HG02852 (cell line): Measurements from ENCODE around the gene GBF1.

Experiments used
- ATAC-seq: cut with Tn5 transposase; IDR thresholded peaks from one replicate; pipeline ENCODE4 v1.9.1; 2021; ENCODE audit warnings: mild to moderate bottlenecking, moderate library complexity; ENCODE audit not compliant: unreplicated experiment

GBF1 gene

DNA sequence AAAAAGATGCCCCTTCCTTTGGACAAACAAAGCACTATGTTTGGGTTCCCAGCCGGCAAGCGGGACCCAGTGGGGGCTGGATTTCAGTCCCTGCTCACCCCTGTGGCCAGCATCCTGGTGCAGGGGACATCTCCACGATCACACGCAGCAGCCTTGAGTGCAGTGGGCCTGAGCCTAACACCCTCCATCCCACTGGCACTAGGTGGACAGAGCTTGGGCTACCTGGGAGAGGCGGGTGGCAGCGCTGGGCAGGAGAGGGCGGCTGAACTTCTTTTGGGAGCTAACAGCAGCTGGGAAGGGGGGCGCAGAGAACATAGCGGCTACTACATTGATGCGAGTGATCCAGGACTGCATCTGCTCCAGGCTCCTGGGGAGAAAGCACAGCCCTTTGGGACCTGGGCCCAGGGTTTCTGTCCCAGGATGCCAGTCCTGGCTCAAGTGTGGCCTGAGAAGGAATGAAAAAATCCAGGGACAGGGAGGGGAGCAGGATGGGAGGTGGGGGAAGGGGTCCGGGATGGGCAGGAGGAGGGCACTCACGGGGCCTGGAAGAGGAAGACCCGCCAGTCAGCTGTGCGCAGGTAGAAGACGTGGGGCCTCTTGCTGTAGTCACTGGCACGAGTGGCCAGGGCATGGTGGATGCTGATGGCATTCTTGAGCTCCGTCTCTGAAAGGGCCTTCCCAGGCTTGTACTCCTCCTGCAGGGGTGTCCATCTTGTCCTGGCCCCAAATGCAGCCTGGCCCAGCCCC is 159.2 kb downstream of the GBF1 start:
- ATAC-seq = no peak

DNA sequence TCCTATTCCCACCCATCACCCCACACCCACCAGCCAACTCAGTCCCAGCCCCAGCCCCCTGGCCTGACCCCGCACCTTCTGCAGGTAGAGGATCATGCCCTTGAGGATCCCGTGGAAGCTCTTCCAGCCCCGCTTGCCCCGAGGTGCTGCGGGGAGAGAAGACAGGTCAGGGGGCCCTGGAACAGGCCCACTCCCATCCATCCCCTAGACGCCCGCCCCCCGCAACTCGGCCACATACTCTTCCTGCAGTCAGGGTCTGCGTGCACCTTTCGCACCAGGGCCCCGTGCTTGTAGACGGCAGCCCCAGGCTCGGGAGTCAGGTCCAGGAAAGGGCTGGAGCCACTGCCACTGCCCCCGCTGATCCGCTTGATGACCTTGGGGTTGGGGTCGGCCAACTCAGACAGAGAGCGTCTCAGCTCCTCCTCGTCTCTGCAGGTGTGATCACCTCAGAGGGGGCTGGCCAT is 159.8 kb downstream of the GBF1 start:
- ATAC-seq = no peak

DNA sequence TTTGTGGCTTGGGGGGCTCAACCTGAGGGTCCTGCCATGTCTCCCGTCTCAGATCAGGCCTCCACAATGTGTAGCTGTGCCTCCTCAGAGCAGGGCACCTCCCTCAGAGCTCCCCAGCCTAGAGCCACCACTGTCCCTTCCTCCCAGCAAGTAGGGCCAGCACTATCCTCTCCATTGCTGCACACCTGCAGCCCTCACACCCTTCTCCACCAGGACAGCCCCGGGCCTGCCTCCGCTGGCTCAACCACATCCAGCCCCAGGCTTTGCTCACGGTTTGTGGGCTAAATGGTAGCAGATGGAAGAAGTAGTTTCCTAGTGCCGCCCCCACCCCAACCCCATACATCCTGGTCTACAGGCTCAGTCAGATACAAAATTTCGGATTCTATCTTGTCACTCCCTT is 160.3 kb downstream of the GBF1 start:
- no peak for ATAC-seq

DNA sequence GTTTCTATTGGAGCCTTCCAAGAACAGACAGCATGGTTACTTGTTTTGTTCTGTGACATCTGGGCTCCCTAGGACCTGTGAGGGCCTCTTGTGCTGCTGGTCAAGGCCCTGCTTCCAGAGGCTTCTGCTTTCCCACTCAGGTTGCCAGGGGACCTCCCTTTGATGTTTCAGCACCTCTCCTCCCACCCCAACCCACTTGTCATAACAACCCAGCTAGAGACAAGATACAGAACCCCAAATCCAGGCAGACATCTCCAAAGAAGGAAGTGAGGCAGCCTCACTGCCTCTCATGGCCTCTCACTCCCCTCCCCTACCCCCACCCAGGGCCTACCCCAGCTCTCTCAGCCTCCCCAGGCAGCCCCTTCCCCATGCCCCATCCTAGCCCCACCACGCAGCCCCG is 161.5 kb downstream of the GBF1 start:
- ATAC-seq = no peak

DNA sequence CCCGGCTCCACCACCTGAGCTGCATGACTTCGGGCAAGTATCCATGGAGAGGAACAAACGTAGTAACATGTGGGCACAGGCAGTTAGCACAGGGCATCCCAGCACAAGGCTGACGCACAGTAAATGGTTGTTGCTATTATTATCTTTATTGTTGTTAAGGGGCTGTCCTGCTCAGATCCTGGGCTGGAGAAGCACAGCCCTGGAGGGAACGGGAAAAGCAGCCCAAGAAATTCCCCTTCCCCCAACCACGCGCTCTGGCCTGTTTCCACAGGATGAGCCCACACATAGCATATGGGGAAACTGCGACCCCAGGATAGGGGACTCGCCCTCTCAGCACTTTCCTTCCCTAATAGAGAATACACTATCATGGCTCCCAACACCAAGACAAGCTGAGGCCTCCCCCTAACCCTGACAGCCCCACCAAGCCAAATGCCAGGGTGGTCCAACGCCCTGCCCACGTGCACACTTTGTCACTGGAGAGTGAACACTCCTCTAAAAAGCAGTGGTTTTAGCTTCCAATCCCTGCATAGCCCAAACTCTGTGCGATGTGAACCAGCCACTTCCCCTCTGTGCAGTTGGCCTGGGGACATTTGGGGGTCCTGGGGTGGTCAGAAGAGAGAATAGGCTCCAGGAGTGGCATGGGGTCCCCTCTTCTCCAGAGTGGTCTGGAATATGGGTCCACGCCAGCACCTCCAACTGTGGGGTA is 162.2 kb downstream of the GBF1 start:
- ATAC-seq = no peak

DNA sequence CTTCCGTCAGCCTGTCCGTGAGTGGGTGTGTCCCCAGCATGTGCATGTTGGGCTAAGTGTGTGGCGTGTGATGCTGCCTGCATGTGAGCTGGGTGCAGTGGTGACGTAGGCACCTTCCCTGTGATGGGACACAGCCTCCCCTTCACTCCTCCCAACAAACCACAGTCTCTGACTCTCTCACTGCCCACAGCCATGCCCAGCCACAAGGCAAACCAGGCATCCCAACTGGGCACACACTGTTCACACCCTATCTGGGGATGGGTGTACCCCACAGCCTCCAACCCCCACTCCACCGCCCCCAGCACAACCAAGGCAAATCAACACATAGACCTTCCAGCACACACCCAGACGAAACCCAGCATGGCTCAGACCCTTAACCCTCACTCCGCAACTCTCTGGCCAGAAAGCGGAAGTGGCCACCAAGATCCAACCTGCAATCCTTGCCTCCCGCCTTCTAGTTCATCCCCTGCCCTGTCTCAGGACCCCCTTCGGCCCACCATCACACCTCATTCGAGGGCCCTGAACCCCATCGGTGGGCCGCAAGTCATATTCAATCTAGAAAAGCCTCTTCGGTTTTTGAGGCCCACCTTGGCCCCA is 162.9 kb downstream of the GBF1 start:
- no peak for ATAC-seq

DNA sequence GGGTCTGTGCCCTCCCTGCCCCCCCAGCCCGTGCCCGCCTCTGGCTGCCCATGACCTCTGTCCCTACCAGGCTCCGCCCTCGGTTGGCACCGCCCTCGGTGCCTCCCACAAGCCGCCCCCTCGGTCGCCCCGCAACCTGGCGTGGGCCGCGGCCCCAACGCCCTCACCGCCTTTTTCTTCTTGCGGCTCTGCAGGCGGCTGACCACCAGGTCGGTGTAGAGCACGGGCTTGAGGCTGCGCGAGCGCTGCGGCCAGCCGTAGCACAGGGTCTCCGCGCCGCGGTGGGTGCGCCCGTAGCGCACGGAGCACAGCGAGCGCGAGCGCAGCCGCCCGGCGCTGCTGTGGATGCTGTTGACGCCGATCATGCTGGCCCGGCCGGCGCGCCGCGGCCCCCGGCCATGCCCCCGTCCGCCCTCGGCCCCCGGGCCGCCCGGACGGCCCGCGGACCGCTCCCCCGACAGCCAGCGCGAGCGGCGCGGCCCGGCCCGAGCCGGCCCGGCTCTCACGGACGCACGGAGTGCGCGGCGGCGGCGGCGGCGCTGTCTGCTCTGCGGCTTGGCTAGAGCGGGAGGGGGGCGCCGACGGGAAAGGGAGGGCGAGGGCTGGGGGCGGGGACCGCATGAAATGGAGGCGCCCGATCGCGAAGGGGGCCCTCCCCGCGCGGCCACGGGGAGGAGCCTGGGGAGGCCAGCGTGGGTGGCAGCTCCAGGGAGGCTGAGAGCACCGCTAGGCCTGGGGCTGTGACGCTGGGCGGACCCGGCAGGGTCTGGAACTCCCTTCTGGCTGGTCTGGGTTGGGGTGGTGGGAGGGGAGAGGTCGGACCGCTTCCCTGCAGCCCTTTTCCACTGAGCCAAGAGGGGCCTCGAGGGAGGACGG is 163.6 kb downstream of the GBF1 start:
- ATAC-seq = no peak

DNA sequence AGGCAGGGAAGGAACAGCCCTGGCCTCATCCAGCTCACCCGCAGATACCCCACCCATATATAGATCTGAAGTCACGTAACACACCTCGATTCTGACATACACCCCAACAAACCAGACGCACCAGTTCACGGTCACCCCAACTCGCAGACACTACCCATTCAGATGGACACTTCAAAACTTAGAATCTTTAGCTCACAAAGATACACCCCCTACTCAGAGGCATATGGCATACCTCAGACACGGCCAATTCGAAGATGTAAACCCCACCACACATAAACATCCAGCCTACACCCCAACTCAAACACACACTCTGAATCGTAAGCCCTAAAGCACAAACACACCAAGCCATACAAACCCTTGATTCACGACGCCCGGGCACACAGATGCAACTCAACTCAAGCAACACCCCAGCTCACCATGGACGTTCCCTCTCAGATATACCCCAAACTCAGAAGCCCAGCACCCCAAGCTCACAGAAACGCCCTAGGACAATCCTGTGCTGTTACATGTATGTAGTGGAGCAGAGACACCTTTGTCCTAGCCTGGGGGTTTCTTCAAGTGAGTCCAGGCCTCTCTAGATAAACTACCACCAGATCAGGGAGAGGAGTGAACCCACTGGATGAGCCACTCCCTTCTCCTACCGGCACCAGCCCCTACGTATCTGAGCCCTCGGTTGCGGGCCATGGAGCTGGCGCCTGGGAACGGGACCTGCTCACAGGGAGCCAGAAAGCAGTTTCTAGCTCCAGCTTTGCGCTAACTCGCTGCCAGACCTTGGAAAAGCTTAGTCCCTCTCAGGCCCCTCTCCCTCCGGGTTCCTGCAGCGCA is 164.5 kb downstream of the GBF1 start:
- no peak for ATAC-seq

DNA sequence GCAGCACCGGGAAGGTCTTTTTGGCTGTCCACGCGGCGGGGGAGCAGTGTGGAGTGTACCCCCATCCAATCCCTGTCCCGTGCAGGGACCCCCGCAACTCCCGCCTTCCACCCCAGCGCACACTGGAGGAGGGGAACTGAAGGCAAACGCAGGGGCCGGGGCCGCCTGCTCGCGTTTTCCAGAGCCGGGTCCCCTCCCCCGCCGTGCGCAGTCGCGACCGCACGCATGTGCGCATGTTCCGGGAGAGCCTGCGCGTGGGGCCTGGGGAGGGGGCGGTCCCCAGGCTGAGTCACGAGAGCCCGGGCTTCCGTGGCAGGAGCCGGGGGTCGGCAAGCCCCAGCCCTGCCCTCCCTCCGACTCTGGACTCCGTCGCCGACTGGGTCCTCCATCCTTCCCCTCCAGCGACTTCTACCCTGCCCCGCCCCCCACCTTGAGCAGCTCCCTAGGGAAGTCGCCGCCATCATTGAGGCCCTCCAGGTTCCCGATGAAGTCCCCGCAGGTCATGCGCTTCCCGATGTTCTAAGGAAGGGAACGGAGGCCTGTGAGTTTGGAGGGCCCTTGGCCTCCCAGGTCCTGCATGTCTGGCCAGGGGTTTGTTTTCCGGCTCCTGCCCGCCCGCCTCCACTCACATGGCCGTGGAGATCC is 165.2 kb downstream of the GBF1 start:
- no peak for ATAC-seq

DNA sequence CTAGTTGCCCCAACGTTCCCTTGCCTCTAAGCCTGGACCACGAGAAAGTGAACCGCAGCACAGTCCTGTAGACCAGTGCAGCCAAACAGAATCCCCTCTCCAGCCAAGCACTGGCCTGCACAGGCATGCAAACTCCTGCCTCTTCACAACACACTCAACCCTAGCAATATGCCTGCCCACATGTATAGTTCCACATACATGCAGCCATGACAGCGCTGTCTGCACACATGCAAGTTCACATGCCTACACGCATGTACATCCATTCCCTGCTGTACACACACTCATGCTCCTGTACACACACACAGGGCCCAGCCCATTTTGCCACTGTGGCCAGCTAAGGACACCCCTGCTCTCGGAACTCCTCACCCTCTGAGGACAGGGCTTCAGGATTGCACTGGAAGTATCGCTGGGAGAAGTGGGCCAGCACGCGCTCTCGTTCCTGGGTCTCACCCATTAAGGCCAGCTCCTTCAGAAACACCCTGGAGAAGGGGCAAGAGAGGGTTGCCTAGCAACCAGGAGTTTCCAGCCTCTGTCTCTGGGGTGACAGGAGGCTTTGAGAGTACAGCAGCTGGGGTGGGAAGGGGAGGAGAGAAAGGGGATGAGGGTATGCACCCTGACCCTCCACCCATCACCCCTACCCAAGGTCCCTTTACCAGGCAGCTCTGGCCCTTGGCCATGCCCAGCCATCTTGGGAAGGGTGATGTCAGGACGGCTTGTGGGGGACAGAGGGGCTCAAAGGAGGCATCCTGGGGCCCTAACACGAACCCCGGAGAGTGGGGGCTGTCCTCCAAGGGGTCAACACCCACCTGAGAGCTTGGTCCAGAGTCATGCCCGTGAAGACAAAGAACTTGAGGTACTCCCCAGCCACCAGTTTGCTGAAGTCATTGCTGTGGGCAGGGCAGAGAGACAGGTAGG is 166.3 kb downstream of the GBF1 start:
- no peak for ATAC-seq

DNA sequence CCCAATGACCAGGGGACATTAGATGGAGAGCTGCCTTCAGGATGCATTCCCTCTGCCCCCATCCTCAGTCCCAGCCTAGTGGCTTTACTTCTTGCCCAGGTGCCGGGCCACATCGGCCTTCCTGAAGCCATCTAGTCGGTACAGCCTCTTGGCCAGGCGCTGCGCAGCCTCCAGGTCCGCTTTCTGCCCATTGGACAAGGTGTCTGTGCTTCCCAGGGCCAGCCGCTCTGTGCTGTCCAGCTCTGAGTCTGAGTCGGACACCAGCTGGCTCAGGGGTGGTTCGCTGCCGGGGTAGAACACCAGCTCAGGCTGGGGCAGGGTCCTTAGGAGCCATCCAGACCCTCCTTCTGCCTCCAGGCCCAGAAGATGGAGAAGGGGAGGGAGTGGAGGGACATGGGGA is 167.0 kb downstream of the GBF1 start:
- ATAC-seq = no peak

DNA sequence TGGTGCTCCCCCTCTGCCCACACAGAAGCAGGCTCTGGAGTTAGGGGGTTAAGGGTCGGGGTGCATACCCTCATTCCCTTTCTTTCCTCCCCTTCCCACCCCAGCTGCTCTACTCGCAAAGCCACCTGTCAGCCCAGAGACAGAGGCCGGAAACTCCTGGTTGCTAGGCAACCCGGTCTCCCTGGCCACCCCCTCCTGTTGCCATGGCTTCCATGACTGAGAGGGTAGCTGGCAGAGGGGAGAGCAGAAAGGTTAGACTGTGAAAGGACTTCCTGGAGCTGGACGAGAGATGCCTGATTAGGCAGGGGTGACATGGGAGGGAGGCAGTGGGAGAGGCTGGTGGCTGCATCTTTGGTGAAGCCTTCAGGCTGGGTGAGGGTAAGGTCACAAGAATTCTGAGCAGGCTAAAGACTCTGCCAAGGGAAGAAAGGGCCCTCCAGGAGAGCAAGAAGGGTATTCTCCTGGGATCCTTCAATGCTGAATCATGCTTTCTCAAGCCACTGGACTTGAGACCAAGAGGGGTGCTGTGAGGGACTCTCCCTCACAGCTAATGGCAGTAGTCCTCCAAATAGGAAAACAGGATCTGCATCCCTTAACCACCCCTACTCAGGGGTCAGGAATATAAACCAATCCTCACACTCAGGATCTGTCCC is 167.8 kb downstream of the GBF1 start:
- ATAC-seq = no peak

DNA sequence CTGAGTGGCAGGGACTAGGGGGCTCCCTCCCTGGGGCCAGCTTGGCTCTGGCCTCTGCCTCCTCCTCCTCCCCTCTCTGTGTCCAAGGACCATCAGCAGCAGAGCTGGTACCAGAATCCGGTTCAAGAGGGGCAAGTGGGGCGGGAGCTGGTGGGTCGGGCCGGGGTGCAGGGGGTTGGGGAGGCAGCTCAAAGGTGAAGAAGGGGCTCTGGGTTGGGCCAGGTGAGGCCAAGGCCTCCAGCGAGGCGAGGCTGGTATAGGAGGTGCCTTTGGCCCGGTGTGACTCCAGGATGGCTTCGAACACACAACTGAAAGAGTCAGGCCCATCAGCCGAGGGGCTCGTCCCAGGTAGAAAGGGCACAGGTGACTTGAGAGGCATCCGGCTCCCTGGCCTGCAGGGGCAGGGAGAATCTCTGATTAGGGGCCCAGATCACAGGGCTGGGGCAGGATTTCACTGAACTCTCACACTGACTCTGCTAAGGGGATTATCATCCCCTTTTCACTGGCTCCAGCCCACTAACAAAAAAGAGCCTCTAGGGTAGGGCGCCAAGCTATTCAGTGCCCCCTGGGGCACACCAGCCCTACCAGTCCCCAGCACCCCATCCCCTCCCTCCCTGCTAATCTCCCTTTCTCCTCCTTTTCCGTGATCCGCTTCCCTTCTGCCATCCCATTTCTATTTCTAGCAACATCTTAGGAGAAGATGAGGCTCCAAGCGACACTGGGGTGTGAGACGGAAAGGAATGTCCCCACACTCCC is 168.7 kb downstream of the GBF1 start:
- no peak for ATAC-seq

DNA sequence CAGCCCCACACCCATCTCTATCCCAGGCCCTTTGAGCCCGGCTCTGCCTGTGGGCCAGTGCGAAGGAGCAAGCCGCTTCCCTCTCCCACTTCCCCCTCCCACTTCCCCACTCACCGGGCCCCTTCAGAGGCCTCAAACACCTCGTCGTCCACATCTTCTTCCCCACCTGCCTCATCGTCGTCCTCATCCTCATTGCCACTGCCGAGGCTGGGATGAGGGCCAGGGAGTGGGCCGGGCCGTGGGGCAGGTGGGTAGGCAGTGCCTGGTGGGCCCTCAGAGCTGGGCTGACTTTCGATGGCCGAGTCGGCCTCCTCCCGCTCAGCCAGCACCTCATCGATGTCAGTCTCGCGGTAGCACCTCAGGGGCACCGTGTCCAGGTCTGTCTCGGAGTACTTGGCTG is 169.4 kb downstream of the GBF1 start:
- ATAC-seq = no peak

DNA sequence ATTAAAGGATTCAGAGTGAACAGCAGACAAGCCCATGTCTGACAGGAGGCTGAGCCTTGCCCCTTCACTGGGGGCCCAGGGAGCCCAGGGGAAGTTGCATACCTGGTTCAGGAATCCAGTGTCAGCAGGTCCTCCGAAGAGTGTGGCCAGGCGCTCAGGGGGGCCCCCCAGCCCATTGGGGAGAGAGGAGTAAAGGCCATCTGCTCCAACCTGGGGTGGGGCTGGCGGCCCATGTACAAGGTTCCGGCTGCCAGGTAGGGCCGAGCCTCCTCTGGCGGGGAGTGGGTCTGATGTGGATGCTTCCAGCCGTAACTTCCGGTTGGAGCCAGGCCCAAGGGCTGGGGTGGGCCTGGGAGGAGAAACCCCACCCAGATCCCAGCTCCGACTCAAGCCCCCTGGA is 171.0 kb downstream of the GBF1 start:
- ATAC-seq = no peak

DNA sequence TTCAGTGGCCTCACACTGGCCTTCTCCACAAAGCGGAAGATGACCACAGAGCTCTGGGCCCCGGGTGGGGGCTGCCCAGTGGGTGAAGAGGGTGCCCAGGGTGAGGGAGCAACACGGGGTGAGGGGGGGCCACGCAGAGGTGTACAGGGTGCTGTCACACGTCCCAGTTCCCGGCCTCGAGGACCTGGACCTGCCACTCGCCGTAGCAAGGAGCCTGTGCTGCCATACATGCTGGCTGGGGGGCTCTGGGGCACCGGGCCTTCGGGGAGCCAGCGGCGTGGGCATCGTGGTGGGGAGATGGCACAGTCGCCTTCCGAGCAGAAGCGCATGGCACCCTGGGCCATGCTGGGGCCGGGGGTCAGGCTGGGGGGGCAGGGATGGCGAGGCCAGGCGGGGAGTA is 171.4 kb downstream of the GBF1 start:
- ATAC-seq = no peak

DNA sequence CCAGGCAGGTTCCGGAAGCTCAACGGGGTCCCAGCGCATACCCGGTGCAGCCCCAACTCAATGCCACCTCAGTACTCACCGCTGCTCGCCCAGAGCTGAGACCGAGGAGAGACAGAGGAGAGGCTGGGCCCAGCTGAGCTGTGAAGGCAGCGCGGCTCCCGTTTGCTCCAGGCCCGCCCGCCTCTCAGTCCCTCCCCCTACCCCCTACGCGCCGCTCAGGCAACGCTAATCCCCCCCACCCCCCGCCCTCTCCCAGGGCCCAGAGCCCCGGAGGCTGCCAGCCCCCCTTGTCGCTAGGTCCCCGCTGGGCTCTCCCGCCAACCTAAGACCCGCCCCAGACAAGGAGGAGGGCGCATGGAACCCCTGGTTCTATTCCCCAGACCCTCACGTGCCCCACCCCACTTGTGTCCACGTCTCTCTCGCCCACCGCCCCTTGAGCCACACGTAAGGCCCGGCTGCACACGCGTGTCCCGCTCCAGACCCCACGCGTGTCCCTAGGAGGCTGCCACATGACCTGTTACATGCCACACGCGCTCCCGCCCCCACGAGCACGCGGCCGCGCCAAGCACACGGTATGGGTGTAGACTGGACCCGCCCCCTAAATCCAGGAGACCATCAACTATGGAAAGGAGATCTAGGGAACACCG is 173.4 kb downstream of the GBF1 start, which contains the start of gene PSD:
Gene PSD, minus strand, starts transcription at position 164 of the 647 bp plus-strand sequence. CDS start 1,747 bp downstream, outside the sequence.
- no peak for ATAC-seq
